ENCODE measurements around the gene LIF.

LIF gene

GRCh38 chr22:30240541-30241417 is 5.8 kb downstream of the LIF start:
- Histone ChIP-seq H3K4me3 (ENCODE audit: insufficient read depth in 1 of 2, low read depth in 1 of 2, low read length in 2 of 2) (no peak overlapping the region), H2AK5ac (ENCODE audit: low read length, severe bottlenecking) (peak overlapping the region; percentile 90), H2AFZ (ENCODE audit: low read depth, low read length) (no peak overlapping the region), H3K4me1 (ENCODE audit: control insufficient read depth, insufficient read depth, low read depth, low read length) (peaks cover 74% of the 10 kb centered on the region), H3K36me3 (ENCODE audit: control insufficient read depth in 1 of 2, insufficient read depth in 2 of 2, low read depth in 1 of 2, low read length in 2 of 2) (peaks cover 26 to 54% of the 10 kb centered on the region in 2 experiments), H3K9ac (ENCODE audit: low read length) (peak overlapping the region; percentile 41), H3K27me3 (ENCODE audit: control insufficient read depth in 1 of 2, insufficient read depth in 1 of 2, low read length in 2 of 2) (no peaks in the 10 kb centered on the region), H3K4me2 (ENCODE audit: low read length, poor library complexity, severe bottlenecking) (peak overlapping the region; percentile 3), H3K9me3 (ENCODE audit: control insufficient read depth, low read length) (no peaks in the 10 kb centered on the region), H3K4ac (ENCODE audit: low read depth in 1 of 2, low read length in 2 of 2) (no peak overlapping the region), H4K91ac (ENCODE audit: low read length) (no peak overlapping the region), H2BK15ac (ENCODE audit: low read depth, poor library complexity, severe bottlenecking) (peak overlapping the region; percentile 75), H3K27ac (ENCODE audit: low read length, poor library complexity, severe bottlenecking) (peak overlapping the region; percentile 95), H2BK12ac (ENCODE audit: low read length in 2 of 2) (no peak overlapping the region), H4K8ac (ENCODE audit: low read length) (no peak overlapping the region), H3K18ac (ENCODE audit: low read depth in 1 of 2, low read length in 2 of 2) (no peak overlapping the region), H3K79me1 (replicated peaks; ENCODE audit: low read length, poor library complexity, severe bottlenecking) (peaks cover 2% of the 10 kb centered on the region), H2BK120ac (ENCODE audit: low read depth, low read length) (no peak overlapping the region), H3K14ac (ENCODE audit: low read length in 2 of 2) (no peak overlapping the region), H2BK5ac (ENCODE audit: low read depth, low read length, poor library complexity, severe bottlenecking) (peak overlapping the region; percentile 74), H3K23ac (ENCODE audit: low read length in 2 of 2) (no peak overlapping the region)
- DNase-seq, result no peak
- WGBS, result 93% methylated on average over 24 of the region's 24 CpGs

DNA sequence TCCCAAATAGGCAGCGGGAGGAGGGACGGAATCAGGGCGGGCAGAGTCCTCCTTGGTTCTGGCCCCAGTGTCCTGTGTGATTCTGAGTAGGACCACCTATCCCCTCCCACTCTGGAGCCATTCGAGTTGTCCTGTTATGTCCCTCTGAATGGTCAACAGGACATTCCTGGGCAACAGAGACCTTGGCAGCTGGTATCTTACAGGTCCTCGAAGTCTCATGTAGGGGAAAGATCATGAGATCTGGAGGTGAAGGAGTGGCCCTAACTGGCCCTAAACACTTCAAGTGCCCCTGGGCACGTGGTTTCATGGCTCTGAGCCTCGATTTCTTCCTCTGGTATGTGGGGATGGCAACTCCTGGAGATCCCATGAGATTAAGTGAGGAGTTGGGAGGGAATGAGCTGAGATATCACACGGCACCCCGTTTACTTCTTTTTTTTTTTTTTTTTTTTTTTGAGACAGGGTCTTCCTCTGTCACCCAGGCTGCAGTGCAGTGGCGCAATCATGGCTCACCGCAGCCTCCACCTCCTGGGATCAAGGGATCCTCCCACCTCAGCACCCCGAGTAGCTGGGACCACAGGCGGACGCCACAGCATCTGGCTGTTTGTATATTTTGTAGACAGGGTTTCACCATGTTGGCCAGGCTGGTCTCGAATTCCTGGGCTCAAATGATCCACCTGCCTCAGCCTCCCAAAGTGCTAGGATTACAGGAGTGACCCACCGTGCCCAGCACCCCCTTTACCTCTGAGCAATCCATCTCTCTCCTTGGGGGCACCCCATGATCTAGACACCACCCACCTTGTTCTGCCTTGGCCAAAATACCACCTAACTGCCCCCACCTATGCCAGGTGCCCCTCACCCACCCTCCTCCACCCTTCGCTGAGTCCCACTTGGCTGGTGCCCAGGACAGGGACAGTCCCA is 6.8 kb downstream of the LIF start:
- peaks cover 2% of the 10 kb centered on the region for H3K79me1 ChIP-seq (replicated peaks; ENCODE audit: low read length, poor library complexity, severe bottlenecking)
- peak; percentile 24 for DNase-seq
- peaks cover 77% of the 10 kb centered on the region for H3K4me1 ChIP-seq (ENCODE audit: control insufficient read depth, insufficient read depth, low read depth, low read length)
- peak overlapping the region in 1 of 2 experiments; percentile 26 for H3K18ac ChIP-seq (ENCODE audit: low read depth in 1 of 2, low read length in 2 of 2)
- no peak overlapping the region for H2BK12ac ChIP-seq (ENCODE audit: low read length in 2 of 2)
- no peak overlapping the region for H3K4me3 ChIP-seq (ENCODE audit: insufficient read depth in 1 of 2, low read depth in 1 of 2, low read length in 2 of 2)
- H2AFZ ChIP-seq (ENCODE audit: low read depth, low read length), result no peak overlapping the region
- no peak overlapping the region for H3K9ac ChIP-seq (ENCODE audit: low read length)
- no peaks in the 10 kb centered on the region for H3K9me3 ChIP-seq (ENCODE audit: control insufficient read depth, low read length)
- no peak overlapping the region for H3K23ac ChIP-seq (ENCODE audit: low read length in 2 of 2)
- peaks cover 26 to 50% of the 10 kb centered on the region in 2 experiments for H3K36me3 ChIP-seq (ENCODE audit: control insufficient read depth in 1 of 2, insufficient read depth in 2 of 2, low read depth in 1 of 2, low read length in 2 of 2)
- no peak overlapping the region for H3K14ac ChIP-seq (ENCODE audit: low read length in 2 of 2)
- 96% methylated on average over 15 of the region's 17 CpGs for WGBS
- peak overlapping the region; percentile 78 for H3K27ac ChIP-seq (ENCODE audit: low read length, poor library complexity, severe bottlenecking)
- H4K8ac ChIP-seq (ENCODE audit: low read length), result no peak overlapping the region
- no peak overlapping the region for H3K4ac ChIP-seq (ENCODE audit: low read depth in 1 of 2, low read length in 2 of 2)
- H2BK15ac ChIP-seq (ENCODE audit: low read depth, poor library complexity, severe bottlenecking), result no peak overlapping the region
- peak overlapping the region; percentile 81 for H2AK5ac ChIP-seq (ENCODE audit: low read length, severe bottlenecking)
- H3K27me3 ChIP-seq (ENCODE audit: control insufficient read depth in 1 of 2, insufficient read depth in 1 of 2, low read length in 2 of 2), result no peaks in the 10 kb centered on the region
- H2BK5ac ChIP-seq (ENCODE audit: low read depth, low read length, poor library complexity, severe bottlenecking), result peak overlapping the region; percentile 25
- no peak overlapping the region for H3K4me2 ChIP-seq (ENCODE audit: low read length, poor library complexity, severe bottlenecking)
- no peak overlapping the region for H2BK120ac ChIP-seq (ENCODE audit: low read depth, low read length)
- H4K91ac ChIP-seq (ENCODE audit: low read length), result no peak overlapping the region

GRCh38 chr22:30238661-30239487 is 7.7 kb downstream of the LIF start:
- no peak overlapping the region for H3K4me2 ChIP-seq (ENCODE audit: low read length, poor library complexity, severe bottlenecking)
- peak overlapping the region; percentile 50 for H4K8ac ChIP-seq (ENCODE audit: low read length)
- peaks cover 2% of the 10 kb centered on the region for H3K79me1 ChIP-seq (replicated peaks; ENCODE audit: low read length, poor library complexity, severe bottlenecking)
- H3K23ac ChIP-seq (ENCODE audit: low read length in 2 of 2), result no peak overlapping the region
- DNase-seq, result peak; percentile 46
- no peaks in the 10 kb centered on the region for H3K9me3 ChIP-seq (ENCODE audit: control insufficient read depth, low read length)
- peak overlapping the region; percentile 81 for H2AK5ac ChIP-seq (ENCODE audit: low read length, severe bottlenecking)
- no peak overlapping the region for H3K14ac ChIP-seq (ENCODE audit: low read length in 2 of 2)
- peak overlapping the region in 1 of 2 experiments; percentile 26 for H3K18ac ChIP-seq (ENCODE audit: low read depth in 1 of 2, low read length in 2 of 2)
- no peak overlapping the region for H2BK15ac ChIP-seq (ENCODE audit: low read depth, poor library complexity, severe bottlenecking)
- no peak overlapping the region for H2BK120ac ChIP-seq (ENCODE audit: low read depth, low read length)
- H3K9ac ChIP-seq (ENCODE audit: low read length), result no peak overlapping the region
- peaks cover 70% of the 10 kb centered on the region for H3K4me1 ChIP-seq (ENCODE audit: control insufficient read depth, insufficient read depth, low read depth, low read length)
- H4K91ac ChIP-seq (ENCODE audit: low read length), result peak overlapping the region; percentile 62
- peak overlapping the region; percentile 78 for H3K27ac ChIP-seq (ENCODE audit: low read length, poor library complexity, severe bottlenecking)
- H3K27me3 ChIP-seq (ENCODE audit: control insufficient read depth in 1 of 2, insufficient read depth in 1 of 2, low read length in 2 of 2), result no peaks in the 10 kb centered on the region
- no peak overlapping the region for H3K4ac ChIP-seq (ENCODE audit: low read depth in 1 of 2, low read length in 2 of 2)
- 71% methylated on average over 27 of the region's 27 CpGs for WGBS
- H2AFZ ChIP-seq (ENCODE audit: low read depth, low read length), result no peak overlapping the region
- peak overlapping the region in 1 of 2 experiments; percentile 7 for H2BK12ac ChIP-seq (ENCODE audit: low read length in 2 of 2)
- H3K36me3 ChIP-seq (ENCODE audit: control insufficient read depth in 1 of 2, insufficient read depth in 2 of 2, low read depth in 1 of 2, low read length in 2 of 2), result peaks cover 22 to 41% of the 10 kb centered on the region in 2 experiments
- H3K4me3 ChIP-seq (ENCODE audit: insufficient read depth in 1 of 2, low read depth in 1 of 2, low read length in 2 of 2), result no peak overlapping the region
- peak overlapping the region; percentile 25 for H2BK5ac ChIP-seq (ENCODE audit: low read depth, low read length, poor library complexity, severe bottlenecking)
